Gastroesophageal sphincter (tissue), 4 donors: ENCODE results near the gene ELANE. TPM values are rescaled to one million over a fixed set of nuclear protein-coding genes. Genes with fewer than 3 reads are reported as not detected.

Source experiments
- ATAC-seq: fragments of 150-250 bp; one replicate; pipeline ENCODE4 v1.9.1; 2016; ENCODE audit warnings: mild to moderate bottlenecking, moderate library complexity
- H3K27ac ChIP-seq, 4 donors: fragments of 200-600 bp; sonication (generic) in 3 of 4; 1 replicate in 3 of 4; 2 replicates in 1 of 4; pipeline ENCODE4 v1.5.1; 2016 to 2019
- H3K27me3 ChIP-seq: fragments of 200-600 bp; sonication (generic); one replicate; pipeline ENCODE4 v1.5.1; 2019
- H3K36me3 ChIP-seq, 2 donors: fragments of 200-600 bp; sonication (generic); one replicate each; pipeline ENCODE4 v1.5.1; 2019; ENCODE audit warnings: control low read depth in 1 of 2
- H3K4me1 ChIP-seq, 3 donors: fragments of 200-600 bp; sonication (generic); 1 replicate in 2 of 3; 2 replicates in 1 of 3; pipeline ENCODE4 v1.5.1; 2016 to 2019; ENCODE audit warnings: control low read depth in 2 of 3
- H3K4me3 ChIP-seq, 2 donors: fragments of 200-600 bp; sonication (generic); one replicate each; pipeline ENCODE4 v1.5.1; 2019; ENCODE audit warnings: mild to moderate bottlenecking in 1 of 2, moderate library complexity in 1 of 2
- H3K9me3 ChIP-seq, 3 donors: fragments of 200-600 bp; sonication (generic); one replicate each; pipeline ENCODE4 v1.5.1; 2017 to 2019; ENCODE audit warnings: control low read depth in 2 of 3
- EP300 ChIP-seq: sonication (generic); formaldehyde crosslinking; IDR thresholded peaks from one replicate; pipeline ENCODE4 v1.6.1; 2017; ENCODE audit warnings: antibody characterized with exemption, mild to moderate bottlenecking
- POLR2A ChIP-seq, 2 donors: fragments of 450-650 bp; IDR thresholded peaks; one replicate each; pipeline ENCODE4 v1.6.1; 2017; ENCODE audit warnings: antibody characterized with exemption in 2 of 2, mild to moderate bottlenecking in 2 of 2, moderate library complexity in 1 of 2
- POLR2AphosphoS5 ChIP-seq: sonication (generic); formaldehyde crosslinking; IDR thresholded peaks from one replicate; pipeline ENCODE4 v1.6.1; 2017; ENCODE audit warnings: antibody characterized with exemption
- WGBS, 2 donors: methylation state at CpG; one replicate each; pipeline ENCODE4 v1.1.5; 2018; ENCODE audit warnings: low coverage in 1 of 2; 5-methylcytosine and 5-hydroxymethylcytosine counted together
- total RNA-seq, 4 donors: library from RNA; depleted of rRNA; stranded (reverse); fragments of >200 nt; gene quantifications; one replicate each; pipeline ENCODE4 v1.1.0, GENCODE V29; 2016
- TF ChIP-seq, protein P1 (sequence below), 4 experiments: fragments of 200-600 bp in 2 of 4; fragments of 450-650 bp in 2 of 4; sonication (generic) in 1 of 4; IDR thresholded peaks; one replicate each; pipeline ENCODE4 v1.5.1; 2017 to 2019; ENCODE audit warnings: antibody characterized with exemption in 4 of 4, mild to moderate bottlenecking in 2 of 4, moderate library complexity in 2 of 4

The ELANE gene
- total RNA-seq, 4 donors from 2014 or later: 0.49 to 2.3 (median 1.7) TPM

DNA sequence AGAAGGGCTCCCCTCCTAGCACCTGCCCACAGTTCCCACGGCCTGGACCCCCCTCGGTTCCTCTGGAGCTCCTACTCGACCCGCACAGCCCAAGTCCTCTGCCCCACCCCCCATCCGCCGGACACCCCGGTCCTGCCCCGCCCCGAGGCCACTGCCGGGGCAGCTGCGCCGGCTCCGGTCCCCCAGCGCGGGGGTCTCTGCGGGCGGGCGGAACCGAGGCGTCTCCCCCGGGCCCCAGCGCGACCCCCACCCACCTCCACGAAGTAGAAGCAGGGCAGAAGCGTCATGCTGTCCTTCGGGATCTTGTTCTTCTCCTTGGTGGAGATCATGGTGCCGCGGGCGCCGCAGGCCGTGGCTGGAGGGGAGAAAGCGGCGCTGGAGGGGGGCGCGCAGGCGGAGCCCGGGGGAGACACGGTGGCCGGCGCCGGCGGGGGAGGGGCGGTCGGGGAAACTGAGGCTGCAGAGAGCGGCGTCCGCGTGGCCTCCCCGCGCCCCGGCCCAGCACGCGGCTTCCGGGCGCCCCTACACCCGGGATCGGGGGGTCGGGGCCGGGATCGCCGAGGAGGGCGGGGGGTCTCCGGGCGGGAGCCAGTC is 30.8 kb upstream of the ELANE start:
- peaks cover 48% of the 10 kb centered on the region for H3K27me3 ChIP-seq
- H3K4me1 ChIP-seq: peaks cover 0 to 18% (median 15%) of the 10 kb centered on the region in 3 donors
- TF ChIP-seq POLR2AphosphoS5: no peak
- TF ChIP-seq POLR2A (IDR thresholded peaks at IDR 0.05): no peak
- no peak for TF ChIP-seq EP300
- TF ChIP-seq, protein P1, sequence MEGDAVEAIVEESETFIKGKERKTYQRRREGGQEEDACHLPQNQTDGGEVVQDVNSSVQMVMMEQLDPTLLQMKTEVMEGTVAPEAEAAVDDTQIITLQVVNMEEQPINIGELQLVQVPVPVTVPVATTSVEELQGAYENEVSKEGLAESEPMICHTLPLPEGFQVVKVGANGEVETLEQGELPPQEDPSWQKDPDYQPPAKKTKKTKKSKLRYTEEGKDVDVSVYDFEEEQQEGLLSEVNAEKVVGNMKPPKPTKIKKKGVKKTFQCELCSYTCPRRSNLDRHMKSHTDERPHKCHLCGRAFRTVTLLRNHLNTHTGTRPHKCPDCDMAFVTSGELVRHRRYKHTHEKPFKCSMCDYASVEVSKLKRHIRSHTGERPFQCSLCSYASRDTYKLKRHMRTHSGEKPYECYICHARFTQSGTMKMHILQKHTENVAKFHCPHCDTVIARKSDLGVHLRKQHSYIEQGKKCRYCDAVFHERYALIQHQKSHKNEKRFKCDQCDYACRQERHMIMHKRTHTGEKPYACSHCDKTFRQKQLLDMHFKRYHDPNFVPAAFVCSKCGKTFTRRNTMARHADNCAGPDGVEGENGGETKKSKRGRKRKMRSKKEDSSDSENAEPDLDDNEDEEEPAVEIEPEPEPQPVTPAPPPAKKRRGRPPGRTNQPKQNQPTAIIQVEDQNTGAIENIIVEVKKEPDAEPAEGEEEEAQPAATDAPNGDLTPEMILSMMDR (IDR thresholded peaks at IDR 0.05): no peak
- no peaks in the 10 kb centered on the region for H3K36me3 ChIP-seq
- no peak overlapping the region for H3K27ac ChIP-seq
- no peak for ATAC-seq
- peak overlapping the region in 1 of 2 donors; percentile 51 for H3K4me3 ChIP-seq
- no CpG with 5 or more reads among the region's 64 CpGs for WGBS, 2 donors
- no peaks in the 10 kb centered on the region for H3K9me3 ChIP-seq

GRCh38 chr19:821825-822503 is 30.1 kb upstream of the ELANE start, which contains the start of gene PLPPR3:
PLPPR3 (minus strand) TSS chr19:821955; CDS start chr19:821559, 396 bp downstream.
- Histone ChIP-seq H3K36me3 (no peaks in the 10 kb centered on the region), H3K4me1 (peaks cover 0 to 18% (median 15%) of the 10 kb centered on the region in 3 donors), H3K27me3 (peaks cover 49% of the 10 kb centered on the region), H3K4me3 (peak within 1 kb of the TSS in 1 of 2 donors; percentile 51), H3K27ac (no peak within 1 kb of the TSS), H3K9me3 (no peaks in the 10 kb centered on the region)
- WGBS, 2 donors: no CpG with 5 or more reads among the region's 86 CpGs
- no peak for ATAC-seq
- TF ChIP-seq POLR2A (IDR thresholded peaks at IDR 0.05) (no peak), EP300 (no peak), POLR2AphosphoS5 (no peak)
- TF ChIP-seq, protein P1 (IDR thresholded peaks at IDR 0.05): no peak

GRCh38 chr19:823565-824121 is 28.5 kb upstream of the ELANE start:
- TF ChIP-seq POLR2A (IDR thresholded peaks at IDR 0.05): no peak
- TF ChIP-seq POLR2AphosphoS5: no peak
- no peak for TF ChIP-seq EP300
- H3K27ac ChIP-seq: no peak overlapping the region
- no peak for ATAC-seq
- no peaks in the 10 kb centered on the region for H3K9me3 ChIP-seq
- H3K27me3 ChIP-seq: peaks cover 63% of the 10 kb centered on the region
- WGBS, 2 donors: 68% methylated on average over 2 of the region's 12 CpGs; no CpG with 5 or more reads in 1 of the 2 donors
- no peaks in the 10 kb centered on the region for H3K36me3 ChIP-seq
- peaks cover 0 to 18% (median 15%) of the 10 kb centered on the region in 3 donors for H3K4me1 ChIP-seq
- no peak overlapping the region for H3K4me3 ChIP-seq

DNA sequence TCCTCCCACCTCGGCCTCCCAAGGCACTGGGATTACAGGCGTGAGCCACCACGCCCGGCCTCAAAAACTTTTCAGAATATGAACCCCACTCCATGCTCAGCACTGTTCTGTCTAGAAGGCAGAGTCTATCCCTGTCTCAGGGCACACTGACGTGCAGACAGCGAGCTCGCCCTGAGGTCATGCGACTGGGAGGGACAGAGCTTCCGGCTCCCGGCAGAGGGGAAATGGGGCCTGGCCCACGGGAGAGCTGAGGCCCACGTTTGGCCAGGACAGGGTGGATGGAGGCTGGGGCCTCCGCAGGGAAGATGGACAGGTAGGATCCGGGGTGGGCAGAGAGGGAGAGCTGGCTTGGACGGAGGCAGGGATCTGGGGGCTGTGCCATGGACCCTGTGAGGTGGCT is 27.2 kb upstream of the ELANE start:
- H3K4me3 ChIP-seq: no peak overlapping the region
- no peak overlapping the region for H3K27ac ChIP-seq
- no peak for TF ChIP-seq POLR2AphosphoS5
- no peak for TF ChIP-seq POLR2A (IDR thresholded peaks at IDR 0.05)
- TF ChIP-seq EP300: no peak
- TF ChIP-seq, protein P1 (IDR thresholded peaks at IDR 0.05): no peak
- H3K9me3 ChIP-seq: no peaks in the 10 kb centered on the region
- H3K4me1 ChIP-seq: peaks cover 0 to 18% (median 15%) of the 10 kb centered on the region in 3 donors
- no peak for ATAC-seq
- no peaks in the 10 kb centered on the region for H3K36me3 ChIP-seq
- peaks cover 72% of the 10 kb centered on the region for H3K27me3 ChIP-seq
- WGBS, 2 donors: 76 to 99% methylated on average over 2 to 9 of the region's 15 CpGs

GRCh38 chr19:825897-826644 is 26.0 kb upstream of the ELANE start:
- WGBS, 2 donors: 62 to 69% methylated on average over 5 to 13 of the region's 19 CpGs
- H3K27me3 ChIP-seq: peaks cover 78% of the 10 kb centered on the region
- H3K27ac ChIP-seq: no peak overlapping the region

More at GRCh38 chr19:825897-826644, 26.0 kb upstream of the ELANE start:
- TF ChIP-seq EP300 (no peak), POLR2A (IDR thresholded peaks at IDR 0.05) (no peak), POLR2AphosphoS5 (no peak)
- TF ChIP-seq, protein P1 (IDR thresholded peaks at IDR 0.05): no peak
- Histone ChIP-seq H3K4me1 (peaks cover 0 to 17% (median 15%) of the 10 kb centered on the region in 3 donors), H3K36me3 (no peaks in the 10 kb centered on the region), H3K4me3 (no peak overlapping the region), H3K9me3 (no peaks in the 10 kb centered on the region)
- ATAC-seq: no peak
